GM08714 (cell line): Measurements from ENCODE around the gene MBOAT2.

Experiments
- H3K4me3 ChIP-seq: fragments of 200-500 bp; sonication (Bioruptor generic); 2 replicates; pipeline ENCODE4 v1.5.1; 2014; ENCODE audit warnings: mild to moderate bottlenecking, low read length, inconsistent platforms
- ZNF274 ChIP-seq: IDR thresholded peaks from 2 replicates; pipeline ENCODE4 v1.6.1; 2012; ENCODE audit warnings: mild to moderate bottlenecking, low read depth, low read length

The MBOAT2 gene

DNA sequence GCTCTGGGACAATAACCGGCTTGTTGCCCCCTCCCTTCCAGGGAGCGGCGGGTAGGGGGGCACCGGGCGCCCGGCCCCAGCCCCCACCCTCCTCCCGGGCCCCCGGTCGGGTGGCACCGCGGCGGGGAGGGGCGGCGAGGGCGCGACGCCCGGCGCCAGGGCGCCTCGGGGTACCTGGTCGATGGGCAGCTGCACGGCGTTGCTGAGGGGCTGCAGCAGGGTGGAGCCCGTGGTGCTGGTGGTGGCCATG, 193 bp downstream of the MBOAT2 start:
- H3K4me3 ChIP-seq: peak overlapping the region; percentile 74
- no peak for TF ChIP-seq ZNF274

DNA sequence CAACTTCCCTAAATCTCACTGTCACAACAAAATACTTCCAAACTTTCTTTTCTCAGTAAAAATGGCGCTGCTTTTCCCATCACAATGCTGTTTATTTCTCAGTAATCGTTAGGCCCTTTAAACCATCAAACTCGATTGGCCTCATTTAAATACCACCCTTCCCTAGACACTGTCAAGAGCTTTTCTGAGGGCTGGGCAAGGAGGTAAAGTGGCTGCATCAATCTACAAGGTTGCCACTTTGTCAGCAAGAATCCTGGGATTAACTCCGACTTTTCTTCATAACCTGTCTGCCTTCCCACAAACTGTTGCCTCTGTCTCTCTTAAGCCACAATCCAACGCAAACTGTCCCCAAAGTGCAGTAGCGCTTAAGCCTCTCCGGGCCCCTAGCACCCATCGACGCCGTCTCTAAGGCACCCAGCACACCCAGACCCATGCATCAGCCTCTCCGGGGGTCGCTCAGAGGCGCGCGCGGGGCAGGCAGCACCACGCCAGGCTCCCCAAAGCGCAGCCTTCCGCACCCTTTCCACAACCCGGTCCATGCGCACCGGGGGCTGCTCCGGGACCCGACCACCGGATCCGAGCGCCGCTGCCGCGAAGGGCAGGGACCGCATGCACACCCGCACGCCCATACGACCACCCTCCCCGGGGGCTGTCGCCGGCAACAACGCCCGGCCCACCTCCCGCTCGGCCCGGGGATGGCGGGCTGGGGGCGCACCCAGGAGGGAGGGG, 683 bp downstream of the MBOAT2 start:
- TF ChIP-seq ZNF274: no peak
- peak overlapping the region; percentile 74 for H3K4me3 ChIP-seq

DNA sequence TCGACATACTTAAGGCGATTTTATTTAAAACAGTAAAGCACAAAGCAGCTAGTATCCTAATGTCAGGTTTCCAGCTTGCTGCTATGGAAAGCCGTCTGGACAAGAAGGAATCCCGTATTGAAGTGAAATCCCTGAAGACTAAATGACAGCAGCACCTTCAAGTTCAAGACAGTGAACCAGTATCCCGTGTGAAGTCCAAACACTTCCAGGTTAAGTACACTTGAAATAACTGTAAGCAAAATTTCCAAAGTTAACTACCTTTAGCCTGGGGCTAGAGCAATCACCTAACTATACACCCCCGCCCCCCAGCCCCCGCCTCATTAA, 1.2 kb downstream of the MBOAT2 start:
- no peak for TF ChIP-seq ZNF274
- H3K4me3 ChIP-seq: peak overlapping the region; percentile 74

DNA sequence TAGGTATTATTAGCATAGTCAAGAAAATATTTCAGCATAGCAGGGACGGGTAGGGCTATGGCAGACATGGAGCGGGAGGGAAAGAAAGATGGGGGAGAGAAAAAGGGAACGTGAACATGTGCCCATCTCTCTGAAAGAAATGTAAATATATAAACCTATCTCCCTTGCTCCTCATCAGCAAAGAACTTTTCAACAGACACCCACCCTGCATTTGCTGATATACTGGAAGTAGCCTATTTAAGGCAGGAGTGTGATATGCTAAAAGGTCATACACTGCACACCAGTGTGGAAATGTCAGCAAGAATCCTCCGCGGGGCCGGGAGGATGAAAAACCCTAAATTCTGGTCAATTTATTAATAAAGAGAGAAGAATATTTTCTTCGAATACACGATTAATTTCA, 1.7 kb downstream of the MBOAT2 start:
- H3K4me3 ChIP-seq: peak overlapping the region; percentile 74; the same call in 1 of the 2 replicates
- no peak for TF ChIP-seq ZNF274

DNA sequence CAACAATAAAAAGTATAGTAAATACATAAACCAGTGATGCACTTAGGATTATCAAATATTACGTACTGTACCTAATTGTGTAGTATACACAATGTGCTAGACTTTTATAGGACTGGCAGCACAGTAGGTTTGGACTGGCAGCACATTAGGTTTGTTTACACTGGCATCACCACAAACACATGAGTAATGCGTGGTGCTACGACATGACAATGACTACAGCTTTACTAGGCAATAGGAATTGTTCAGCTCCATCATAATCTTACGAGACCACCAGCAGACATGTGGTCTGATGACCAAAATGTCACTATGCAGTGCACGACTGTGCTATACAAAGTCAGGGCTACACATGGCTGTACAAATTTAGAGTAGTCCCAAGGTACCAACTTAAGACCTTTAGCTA, 2.3 kb downstream of the MBOAT2 start:
- no peak for TF ChIP-seq ZNF274
- no peak overlapping the region for H3K4me3 ChIP-seq

DNA sequence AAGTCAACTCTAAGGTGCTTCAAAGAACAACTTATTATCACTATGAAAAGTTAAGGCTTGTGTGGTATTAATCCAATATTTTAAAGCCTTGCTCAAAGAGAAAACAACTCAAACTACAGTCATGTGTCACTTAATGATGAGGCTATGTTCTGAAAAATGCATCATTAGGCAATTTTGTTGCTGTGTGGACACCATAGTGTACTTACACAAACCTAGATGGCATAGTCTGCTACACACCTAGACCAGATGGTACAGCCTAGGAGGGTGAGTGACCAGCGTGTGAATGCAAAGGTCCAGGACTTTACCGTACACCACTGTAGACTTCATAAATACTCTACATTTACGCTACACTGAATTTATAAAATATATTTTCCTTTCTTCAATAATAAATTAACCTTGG, 3.0 kb downstream of the MBOAT2 start:
- no peak for TF ChIP-seq ZNF274
- H3K4me3 ChIP-seq: no peak overlapping the region

DNA sequence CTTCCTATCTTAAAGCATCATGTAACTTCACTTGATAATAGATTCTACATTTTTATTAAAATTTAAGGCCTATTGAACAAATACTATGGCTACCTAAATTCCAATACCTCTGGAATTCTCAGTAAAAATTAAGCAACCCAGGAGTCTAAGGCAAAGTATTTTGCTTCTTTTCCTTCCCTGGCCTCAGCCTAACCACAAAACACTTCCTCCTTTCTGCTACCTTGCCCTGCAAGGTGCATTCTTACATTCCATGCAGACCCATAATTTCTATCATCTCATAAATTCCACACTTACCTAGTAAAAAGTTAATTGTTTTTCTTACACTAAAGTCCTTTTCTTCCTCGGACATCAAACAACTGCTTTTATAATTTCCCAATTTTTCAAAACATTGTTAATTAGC, 3.7 kb downstream of the MBOAT2 start:
- no peak overlapping the region for H3K4me3 ChIP-seq
- no peak for TF ChIP-seq ZNF274

DNA sequence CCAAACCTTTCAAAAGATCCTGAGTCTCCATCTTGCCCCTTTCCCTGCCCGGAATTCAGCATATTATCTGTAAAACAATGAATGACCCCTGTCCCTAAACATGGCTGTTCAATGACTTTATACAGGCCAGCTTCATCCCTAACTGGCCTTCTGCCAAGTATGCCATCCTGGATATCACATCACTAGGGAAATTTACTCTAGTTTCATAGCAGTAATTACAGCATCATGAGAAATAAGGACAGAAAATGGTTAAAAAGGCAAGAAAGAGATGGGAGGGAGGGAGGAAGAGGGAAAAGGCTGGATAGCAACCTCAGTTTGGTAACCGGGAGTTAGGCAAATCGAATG, 4.4 kb downstream of the MBOAT2 start:
- H3K4me3 ChIP-seq: no peak overlapping the region
- TF ChIP-seq ZNF274: no peak

DNA sequence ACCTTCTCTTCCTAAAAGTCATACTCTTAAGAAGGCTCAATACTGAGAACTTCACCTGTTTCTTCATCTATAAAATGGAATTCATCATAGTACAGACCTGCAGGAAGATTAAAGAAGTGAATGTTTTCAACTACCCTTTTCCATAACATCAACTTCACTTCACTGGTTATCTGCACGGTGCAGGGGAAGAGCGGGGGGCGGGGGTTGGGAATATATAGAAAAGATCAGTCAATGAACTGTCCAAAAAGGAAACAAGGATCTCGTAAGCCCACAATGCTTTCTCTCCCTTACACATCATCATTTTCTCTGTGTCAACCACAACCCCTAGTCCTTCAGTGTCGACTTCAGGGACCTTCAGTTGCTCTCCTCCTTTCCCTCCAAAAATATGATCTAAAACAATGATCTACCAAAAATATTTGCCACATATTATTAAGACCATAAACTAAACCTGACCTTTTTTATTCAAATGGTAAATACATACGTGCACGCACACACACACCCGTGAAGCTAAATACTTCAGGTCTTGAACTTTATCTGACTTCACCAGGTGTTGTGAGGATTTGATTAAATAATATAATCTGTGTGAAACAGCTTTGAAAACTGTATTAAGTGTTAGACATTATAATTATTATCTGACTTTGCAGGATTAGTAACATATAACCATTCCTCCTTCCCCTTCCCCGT, 4.9 kb downstream of the MBOAT2 start:
- no peak for TF ChIP-seq ZNF274
- no peak overlapping the region for H3K4me3 ChIP-seq

DNA sequence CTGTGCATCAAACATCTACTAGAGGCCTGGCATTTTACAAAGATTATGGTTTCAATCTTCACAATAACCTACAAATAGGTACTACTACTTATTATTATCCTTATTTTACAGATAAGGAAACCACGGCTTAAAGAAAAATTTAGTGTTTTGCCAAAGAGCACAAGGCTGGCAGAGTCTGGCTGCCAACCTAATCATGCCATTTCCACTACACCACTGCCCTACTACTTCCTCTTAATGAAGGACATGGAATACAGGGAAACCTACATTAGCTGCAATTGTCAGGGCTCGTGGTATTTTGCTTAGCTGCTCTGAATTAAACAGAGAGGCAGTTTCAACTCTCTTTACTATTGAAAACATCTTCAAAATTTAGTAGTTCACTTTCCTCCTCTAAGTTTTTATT, 5.9 kb downstream of the MBOAT2 start:
- TF ChIP-seq ZNF274: no peak

DNA sequence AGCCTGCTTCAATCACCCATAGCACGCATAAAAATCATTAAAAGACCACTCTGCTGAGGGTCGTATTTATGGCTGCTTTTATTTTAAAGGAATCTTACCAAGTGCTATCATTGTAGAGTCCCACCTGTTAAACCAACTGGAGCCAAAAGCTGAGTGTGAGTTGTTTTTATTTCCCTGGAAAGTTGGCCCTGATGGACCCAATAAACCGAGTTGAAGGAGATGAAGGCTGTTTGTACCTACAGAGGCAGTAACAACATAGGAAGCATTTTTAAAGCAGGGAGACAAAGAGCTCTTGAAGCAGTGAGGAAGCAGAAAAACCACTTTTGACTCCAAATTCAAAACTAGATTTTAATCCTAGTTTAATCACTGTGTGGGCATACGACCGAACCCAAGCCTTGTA, 6.4 kb downstream of the MBOAT2 start:
- TF ChIP-seq ZNF274: no peak
- H3K4me3 ChIP-seq: no peak overlapping the region

More for the DNA sequence above, 5.9 kb downstream of the MBOAT2 start:
- H3K4me3 ChIP-seq: no peak overlapping the region

DNA sequence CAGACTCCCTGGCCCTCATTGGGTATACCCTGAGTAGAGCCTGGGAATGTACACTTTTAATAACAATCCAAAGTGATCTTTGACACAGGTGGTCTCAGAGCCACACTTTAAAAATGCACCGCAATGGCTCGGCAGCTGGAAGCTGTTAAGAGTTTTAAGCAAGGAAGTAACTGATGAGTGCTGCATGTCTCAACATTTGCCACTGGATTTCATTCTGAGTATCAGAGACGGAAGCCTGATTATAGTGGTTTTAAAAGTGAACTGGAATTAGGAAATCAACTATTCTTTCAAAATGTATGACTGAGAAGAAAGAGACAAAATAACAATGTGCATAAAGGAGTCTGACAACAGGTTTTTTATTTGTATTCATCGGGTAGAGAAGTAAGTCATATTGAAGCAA, 7.5 kb downstream of the MBOAT2 start:
- TF ChIP-seq ZNF274: no peak

DNA sequence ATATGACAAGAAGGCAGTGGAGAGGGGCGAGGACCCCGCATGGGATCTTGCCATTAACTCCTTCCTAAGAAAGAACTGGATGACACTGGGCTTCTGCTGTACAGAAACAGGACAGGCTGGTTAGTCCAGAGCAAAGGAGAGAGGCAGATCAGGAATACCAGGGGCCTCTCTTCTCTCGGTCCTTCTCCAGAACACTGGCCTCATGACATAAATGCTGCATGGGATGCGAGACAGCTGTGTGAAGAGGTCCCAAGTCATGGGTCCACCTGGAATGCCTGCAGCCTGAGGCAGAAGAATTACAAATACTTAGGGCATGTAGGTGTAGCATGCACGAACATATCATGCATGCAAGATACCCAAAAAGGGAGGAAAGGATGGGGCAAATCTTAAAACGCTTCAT, 9.1 kb downstream of the MBOAT2 start:
- TF ChIP-seq ZNF274: no peak
- H3K4me3 ChIP-seq: no peak overlapping the region

More for the DNA sequence above, 7.5 kb downstream of the MBOAT2 start:
- H3K4me3 ChIP-seq: no peak overlapping the region

DNA sequence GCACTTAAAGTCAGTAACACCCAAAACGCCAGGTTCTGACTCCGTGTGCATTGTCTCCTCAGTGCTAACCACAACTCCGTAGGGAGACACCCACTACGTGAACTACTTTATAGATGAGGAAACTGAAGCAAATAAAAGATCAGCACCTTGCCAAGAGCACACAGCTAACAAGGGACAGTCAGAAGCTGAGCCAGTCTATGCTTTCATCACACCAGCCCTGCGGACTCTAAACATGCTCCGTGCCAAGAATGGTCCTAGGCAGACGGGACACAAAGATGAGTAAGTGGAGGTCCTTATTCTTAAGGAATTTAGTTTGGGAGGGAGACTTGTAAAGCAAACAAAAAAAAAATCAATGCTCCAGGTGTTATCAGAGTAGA, 9.6 kb downstream of the MBOAT2 start:
- no peak overlapping the region for H3K4me3 ChIP-seq
- no peak for TF ChIP-seq ZNF274

DNA sequence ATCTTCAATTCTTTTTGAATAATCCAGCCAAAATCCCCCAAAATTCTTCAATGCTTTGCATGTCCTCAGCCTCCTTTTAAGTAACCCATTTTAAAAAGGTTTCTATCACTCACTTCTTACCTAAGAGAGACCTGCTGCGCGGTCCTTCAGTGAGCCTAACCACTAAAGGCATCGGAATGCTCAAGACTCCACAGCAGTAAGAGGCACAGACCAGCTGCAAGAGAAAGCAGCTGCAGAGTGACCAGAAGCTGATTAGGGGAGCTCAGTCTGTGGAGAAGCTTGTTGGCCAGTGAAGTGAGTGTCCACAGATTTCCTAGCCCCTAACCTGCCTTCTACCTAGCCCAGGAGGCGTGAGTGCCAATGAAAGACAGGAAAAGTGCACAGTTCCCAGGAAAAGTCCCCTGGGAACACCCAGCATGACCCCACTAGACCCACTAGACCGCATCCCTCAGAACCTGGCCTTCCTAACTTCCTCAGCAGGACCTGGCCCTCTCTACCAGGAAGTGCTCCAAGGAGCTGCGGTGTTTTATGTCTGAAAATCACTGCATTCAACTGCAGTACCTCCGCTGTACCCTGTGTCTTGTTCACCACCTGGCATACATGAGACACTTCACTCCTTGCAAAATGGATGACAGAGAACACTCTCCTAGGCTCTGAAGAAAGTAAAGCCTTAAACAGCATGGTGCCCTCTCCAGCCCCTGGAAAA, 10.1 kb downstream of the MBOAT2 start:
- TF ChIP-seq ZNF274: no peak
- no peak overlapping the region for H3K4me3 ChIP-seq
